GM10266 (cell line): Measurements from ENCODE around the gene PLCB4.
"Not testable (repeated sequence)": the region's sequence is repeated elsewhere in the genome, so short reads cannot be mapped to it uniquely, and the experiment has no call there.

Experiments
- DNase-seq: peaks from one replicate; pipeline ENCODE4 v3.0.0; 2012; ENCODE audit errors: extremely low spot score
- TF ChIP-seq, protein P1 (sequence below): IDR thresholded peaks from 2 replicates; pipeline ENCODE4 v1.5.1; 2012; ENCODE audit warnings: mild to moderate bottlenecking, low read depth; ENCODE audit not compliant: control insufficient read depth, insufficient read depth; ENCODE audit errors: missing control alignments

PLCB4 gene

DNA sequence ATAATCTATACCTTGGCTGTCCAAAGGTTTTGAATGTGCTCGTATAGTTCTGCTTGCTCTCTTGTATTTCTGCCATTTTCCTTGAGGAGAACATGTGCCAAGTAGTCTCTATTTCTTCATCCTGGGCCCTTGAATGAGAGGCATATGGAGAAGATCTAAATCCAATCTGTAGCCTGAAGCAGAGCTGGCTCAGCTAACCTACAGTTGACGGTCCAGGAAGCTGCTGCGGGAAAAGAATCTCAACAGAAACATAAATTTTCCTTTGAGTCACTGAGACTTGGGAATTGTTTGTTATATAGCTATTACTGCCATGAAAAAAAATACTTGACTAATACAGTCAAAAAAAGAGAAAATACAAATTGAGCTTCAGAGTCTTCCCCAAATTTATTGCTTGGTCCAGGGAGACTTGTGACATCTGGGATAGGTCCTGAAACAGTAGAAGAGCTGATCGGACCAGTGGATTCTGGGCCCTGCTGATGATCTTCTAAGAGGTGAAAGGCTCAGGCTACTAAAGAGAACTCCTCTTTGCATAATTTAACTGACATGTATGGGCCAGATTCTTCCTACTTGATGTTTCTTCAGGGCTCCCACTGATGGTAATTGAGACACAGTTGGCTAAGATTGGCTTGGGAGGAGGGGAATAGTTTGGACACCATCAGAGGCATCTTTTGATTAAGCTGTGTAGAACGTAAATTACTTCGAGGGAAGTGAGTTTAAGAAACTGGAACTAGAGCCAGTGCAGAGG, 29.9 kb upstream of the PLCB4 start:
- no peak for DNase-seq
- TF ChIP-seq, protein P1, sequence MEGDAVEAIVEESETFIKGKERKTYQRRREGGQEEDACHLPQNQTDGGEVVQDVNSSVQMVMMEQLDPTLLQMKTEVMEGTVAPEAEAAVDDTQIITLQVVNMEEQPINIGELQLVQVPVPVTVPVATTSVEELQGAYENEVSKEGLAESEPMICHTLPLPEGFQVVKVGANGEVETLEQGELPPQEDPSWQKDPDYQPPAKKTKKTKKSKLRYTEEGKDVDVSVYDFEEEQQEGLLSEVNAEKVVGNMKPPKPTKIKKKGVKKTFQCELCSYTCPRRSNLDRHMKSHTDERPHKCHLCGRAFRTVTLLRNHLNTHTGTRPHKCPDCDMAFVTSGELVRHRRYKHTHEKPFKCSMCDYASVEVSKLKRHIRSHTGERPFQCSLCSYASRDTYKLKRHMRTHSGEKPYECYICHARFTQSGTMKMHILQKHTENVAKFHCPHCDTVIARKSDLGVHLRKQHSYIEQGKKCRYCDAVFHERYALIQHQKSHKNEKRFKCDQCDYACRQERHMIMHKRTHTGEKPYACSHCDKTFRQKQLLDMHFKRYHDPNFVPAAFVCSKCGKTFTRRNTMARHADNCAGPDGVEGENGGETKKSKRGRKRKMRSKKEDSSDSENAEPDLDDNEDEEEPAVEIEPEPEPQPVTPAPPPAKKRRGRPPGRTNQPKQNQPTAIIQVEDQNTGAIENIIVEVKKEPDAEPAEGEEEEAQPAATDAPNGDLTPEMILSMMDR, result no peak

DNA sequence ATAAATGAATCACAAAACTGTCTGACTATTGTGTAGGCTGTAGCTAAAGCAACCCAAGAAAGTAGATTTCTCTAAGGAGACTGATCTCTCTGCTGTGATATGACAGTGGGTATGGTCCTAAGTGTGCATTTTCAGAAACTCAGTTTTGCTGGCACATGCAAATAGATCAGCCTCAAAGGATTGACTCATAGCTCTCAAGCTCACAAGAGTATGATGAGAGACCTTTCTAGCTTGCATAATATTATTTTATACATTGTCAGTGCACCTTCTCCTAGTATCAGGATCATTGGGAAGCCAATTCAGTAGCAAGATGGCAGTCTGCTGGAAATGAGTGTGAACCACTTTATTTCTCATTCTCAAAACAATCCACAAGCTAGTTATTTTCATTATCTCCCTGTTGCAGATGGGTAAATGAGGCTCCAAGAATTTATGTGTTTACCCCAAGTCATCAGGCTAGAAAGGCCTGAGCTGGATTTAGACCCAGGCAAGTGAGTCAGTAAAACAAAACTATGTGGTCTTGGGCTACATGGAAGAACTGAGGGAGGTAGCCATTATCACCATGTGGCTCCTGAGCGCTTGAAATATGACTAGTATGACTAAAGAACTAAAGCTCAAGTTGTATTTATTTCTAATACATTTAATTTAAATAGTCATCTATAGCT, 27.9 kb upstream of the PLCB4 start:
- no peak for DNase-seq
- TF ChIP-seq, protein P1, result no peak

DNA sequence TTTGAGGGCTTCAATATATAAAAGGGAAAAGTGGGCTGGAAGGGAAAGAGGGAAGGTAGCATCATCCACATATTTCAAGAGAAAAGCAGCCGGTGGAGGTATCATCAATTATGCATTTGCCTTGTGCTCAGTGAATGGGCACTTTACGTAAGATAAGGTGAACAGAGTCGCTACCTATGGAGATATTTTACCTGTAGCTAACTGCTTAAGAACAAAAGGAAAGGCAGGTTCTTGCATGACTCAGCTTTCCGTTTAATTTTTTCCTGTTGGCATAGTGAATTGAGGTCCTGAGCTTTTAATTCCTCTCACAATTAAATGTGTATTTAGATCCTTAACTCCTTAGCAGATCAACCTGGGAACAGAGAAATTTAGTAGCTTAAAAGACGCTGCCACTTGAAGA, 25.5 kb upstream of the PLCB4 start:
- no peak for DNase-seq

DNA sequence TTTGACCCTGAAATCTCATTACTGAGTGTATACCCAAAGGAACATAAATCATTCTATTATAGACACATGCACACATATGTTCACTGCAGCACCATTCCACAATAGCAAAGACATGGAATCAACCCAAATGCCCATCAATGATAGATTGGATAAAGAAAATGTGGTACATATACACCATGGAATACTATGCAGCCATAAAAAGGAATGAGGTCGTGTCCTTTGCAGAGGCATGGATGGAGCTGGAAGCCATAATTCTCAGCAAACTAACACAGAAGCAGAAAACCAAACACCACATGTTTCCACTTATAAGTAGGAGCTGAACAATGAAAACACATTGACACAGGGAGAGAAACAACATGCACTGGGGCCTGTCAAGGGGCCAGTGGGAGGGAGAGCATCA, 21.0 kb upstream of the PLCB4 start:
- DNase-seq, result not testable (repeated sequence)

More for the DNA sequence above, 25.5 kb upstream of the PLCB4 start:
- TF ChIP-seq, protein P1, result no peak

DNA sequence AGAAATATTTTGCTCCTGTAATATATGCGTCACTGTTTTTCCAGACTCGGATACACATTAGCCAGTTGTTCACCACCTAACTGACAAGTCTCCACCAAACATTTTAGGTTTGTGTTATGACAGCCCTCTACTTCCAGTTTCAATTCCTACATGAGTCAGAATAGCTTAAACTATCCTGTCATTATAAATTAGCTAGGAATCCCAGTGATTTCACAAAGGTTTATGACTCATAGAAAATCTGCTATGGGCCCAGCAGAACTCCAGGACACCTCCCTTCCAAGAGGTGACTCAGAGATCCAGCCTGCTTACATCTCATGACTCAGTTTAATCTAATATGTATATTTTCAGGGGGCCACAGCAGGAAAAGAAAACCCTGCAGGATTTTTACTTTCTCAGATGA, 17.4 kb upstream of the PLCB4 start:
- DNase-seq, result no peak
- TF ChIP-seq, protein P1, result no peak

DNA sequence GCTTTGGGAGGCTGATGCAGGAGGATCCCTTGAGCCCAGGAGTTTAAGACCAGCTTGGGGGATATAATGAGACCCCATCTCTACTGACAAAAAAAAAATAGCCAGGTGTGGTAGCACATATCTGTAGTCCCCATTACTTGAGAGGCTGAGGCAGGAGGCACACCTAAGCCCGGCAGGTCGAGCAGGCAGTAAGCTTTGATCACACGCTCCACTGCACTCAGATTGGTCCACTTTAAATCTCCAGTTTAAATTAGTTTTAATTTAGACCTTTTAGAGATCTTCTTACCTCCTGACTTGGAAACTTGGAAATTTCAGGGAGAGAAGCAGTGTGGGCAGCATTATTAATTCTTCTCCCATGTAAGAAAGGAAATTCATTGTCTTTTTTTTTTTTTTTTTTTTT, 16.8 kb upstream of the PLCB4 start:
- DNase-seq, result no peak
- TF ChIP-seq, protein P1, result no peak

DNA sequence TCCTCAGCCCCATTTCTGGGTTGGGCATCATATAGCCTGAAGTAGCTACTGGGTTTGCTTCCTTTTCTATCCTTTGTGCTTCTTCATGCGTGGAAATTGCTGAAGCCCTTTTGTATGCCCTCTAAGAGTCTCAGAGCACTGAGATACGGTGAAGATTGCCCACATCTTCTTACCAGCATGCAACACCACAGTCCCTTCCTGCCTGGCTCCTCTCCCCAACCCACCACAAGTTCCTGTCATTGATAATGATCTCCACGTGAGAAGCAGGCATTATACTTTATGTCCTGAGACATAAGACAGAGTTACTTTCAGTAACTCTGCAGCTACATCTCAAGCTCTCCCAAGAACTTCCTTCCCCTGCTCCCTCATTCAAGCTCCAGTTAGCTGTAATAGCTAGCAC, 15.8 kb upstream of the PLCB4 start:
- TF ChIP-seq, protein P1, result no peak
- no peak for DNase-seq
